Upper lobe of left lung (tissue), 4 donors: ENCODE data around the gene DALRD3.

ENCODE experiments used
- POLR2A ChIP-seq, 4 donors: fragments of 450-650 bp; IDR thresholded peaks; one replicate each; pipeline ENCODE4 v1.5.1; 2016 to 2017; ENCODE audit warnings: antibody characterized with exemption in 4 of 4, mild to moderate bottlenecking in 2 of 4
- POLR2AphosphoS5 ChIP-seq, 2 donors: sonication (generic); formaldehyde crosslinking; IDR thresholded peaks; one replicate each; pipeline ENCODE4 v1.5.1; 2017; ENCODE audit warnings: antibody characterized with exemption in 2 of 2
- TF ChIP-seq, protein P1 (sequence below), 6 experiments: fragments of 450-650 bp in 4 of 6; fragments of 200-600 bp in 2 of 6; sonication (generic) in 2 of 6; IDR thresholded peaks; one replicate each; pipeline ENCODE4 v1.5.1; 2016 to 2019; ENCODE audit warnings: antibody characterized with exemption in 6 of 6

GRCh38 chr3:49027634-49028033 lies 9.3 kb upstream of the DALRD3 start:
- TF ChIP-seq POLR2A (IDR thresholded peaks at IDR 0.05) (peak in 1 of 4 donors; percentile 2), POLR2AphosphoS5 (IDR thresholded peaks at IDR 0.05) (no peak)
- TF ChIP-seq, protein P1, sequence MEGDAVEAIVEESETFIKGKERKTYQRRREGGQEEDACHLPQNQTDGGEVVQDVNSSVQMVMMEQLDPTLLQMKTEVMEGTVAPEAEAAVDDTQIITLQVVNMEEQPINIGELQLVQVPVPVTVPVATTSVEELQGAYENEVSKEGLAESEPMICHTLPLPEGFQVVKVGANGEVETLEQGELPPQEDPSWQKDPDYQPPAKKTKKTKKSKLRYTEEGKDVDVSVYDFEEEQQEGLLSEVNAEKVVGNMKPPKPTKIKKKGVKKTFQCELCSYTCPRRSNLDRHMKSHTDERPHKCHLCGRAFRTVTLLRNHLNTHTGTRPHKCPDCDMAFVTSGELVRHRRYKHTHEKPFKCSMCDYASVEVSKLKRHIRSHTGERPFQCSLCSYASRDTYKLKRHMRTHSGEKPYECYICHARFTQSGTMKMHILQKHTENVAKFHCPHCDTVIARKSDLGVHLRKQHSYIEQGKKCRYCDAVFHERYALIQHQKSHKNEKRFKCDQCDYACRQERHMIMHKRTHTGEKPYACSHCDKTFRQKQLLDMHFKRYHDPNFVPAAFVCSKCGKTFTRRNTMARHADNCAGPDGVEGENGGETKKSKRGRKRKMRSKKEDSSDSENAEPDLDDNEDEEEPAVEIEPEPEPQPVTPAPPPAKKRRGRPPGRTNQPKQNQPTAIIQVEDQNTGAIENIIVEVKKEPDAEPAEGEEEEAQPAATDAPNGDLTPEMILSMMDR (IDR thresholded peaks at IDR 0.05): no peak
